Endothelial cell of umbilical vein (primary cell): Measurements from ENCODE around the gene TM9SF4. TPM values are rescaled to one million over a fixed set of nuclear protein-coding genes. Genes with fewer than 3 reads are reported as not detected.

Experiments
- BruUV-seq: library from RNA; stranded (reverse); fragments of 400-500 nt; replicated peaks from 2 replicates; lab custom pipeline; 2021; lab: Mats Ljungman, UMichigan
- CTCF ChIA-PET: fragments of 300-600, 350-600 bp; sonication (Branson Sonifier 250); formaldehyde crosslinking; loops from one replicate; lab custom pipeline; 2021; ENCODE audit warnings: antibody characterized with exemption, inconsistent platforms; lab: Charles Lee
- POLR2A ChIA-PET: fragments of 300-600, 350-600 bp; sonication (Branson Sonifier 250); formaldehyde crosslinking; loops from one replicate; lab custom pipeline; 2021; ENCODE audit warnings: antibody characterized with exemption, inconsistent platforms; lab: Charles Lee
- DNase-seq: peaks from one replicate; pipeline ENCODE4 v3.0.0-alpha.2; 2011; ENCODE audit warnings: low read depth, low spot score
- FAIRE-seq: peaks from 2 replicates; lab custom pipeline; 2011; peaks lifted over from hg19 to GRCh38; lab: Jason Lieb, UNC
- H2AFZ ChIP-seq: 2 replicates; pipeline ENCODE4 v1.6.0; 2012; ENCODE audit warnings: low read depth, low read length, control low read depth, inconsistent platforms
- H3K27ac ChIP-seq: 2 replicates; pipeline ENCODE4 v1.5.1; 2011; ENCODE audit warnings: low read depth, mild to moderate bottlenecking, control low read depth, low read length, moderate library complexity; ENCODE audit not compliant: insufficient read depth
- H3K27me3 ChIP-seq, 2 experiments: 2 replicates each; pipeline versions ENCODE4 v1.6.0 to v1.6.1; 2011; ENCODE audit warnings: low read length in 2 of 2, mixed read lengths in 1 of 2; ENCODE audit not compliant: control insufficient read depth in 2 of 2, insufficient read depth in 2 of 2
- H3K36me3 ChIP-seq, 2 experiments: 2 replicates in 1 of 2; 3 replicates in 1 of 2; pipeline ENCODE4 v1.5.1; 2011; ENCODE audit warnings: low read length in 2 of 2, mild to moderate bottlenecking in 1 of 2, moderate library complexity in 1 of 2; ENCODE audit not compliant: control insufficient read depth in 2 of 2, insufficient read depth in 2 of 2; ENCODE audit errors: extremely low read depth in 1 of 2
- H3K4me1 ChIP-seq: 3 replicates; pipeline ENCODE4 v1.5.1; 2011; ENCODE audit warnings: mild to moderate bottlenecking, low read length; ENCODE audit not compliant: control insufficient read depth, insufficient read depth; ENCODE audit errors: extremely low read depth
- H3K4me2 ChIP-seq: 2 replicates; pipeline ENCODE4 v1.6.1; 2011; ENCODE audit warnings: low read length, control low read depth, mixed read lengths; ENCODE audit not compliant: insufficient read depth
- H3K4me3 ChIP-seq, 3 experiments: fragments of 200-600 bp in 1 of 3; sonication (generic), shearing (Covaris generic) in 1 of 3; replicated peaks in 1 of 3; 2 replicates each; pipeline ENCODE4 v1.5.1; 2011 to 2016; ENCODE audit warnings: control low read depth in 3 of 3, low read length in 3 of 3, mild to moderate bottlenecking in 2 of 3, inconsistent platforms in 1 of 3, low read depth in 1 of 3, moderate library complexity in 1 of 3; ENCODE audit not compliant: insufficient read depth in 1 of 3
- H3K79me2 ChIP-seq: 2 replicates; pipeline ENCODE4 v1.6.0; 2012; ENCODE audit warnings: low read length, inconsistent platforms; ENCODE audit not compliant: control insufficient read depth, insufficient read depth
- H3K9ac ChIP-seq: replicated peaks from 2 replicates; pipeline ENCODE3; 2011; ENCODE audit warnings: low read length, control low read depth; ENCODE audit not compliant: insufficient read depth; ENCODE audit errors: extremely low read depth
- H3K9me1 ChIP-seq: replicated peaks from 3 replicates; pipeline ENCODE4 v1.6.0; 2011; ENCODE audit warnings: mild to moderate bottlenecking, low read length; ENCODE audit not compliant: control insufficient read depth, insufficient read depth; ENCODE audit errors: extremely low read depth
- H3K9me3 ChIP-seq: replicated peaks from 2 replicates; pipeline ENCODE4 v1.5.1; 2012; ENCODE audit warnings: low read length, inconsistent platforms; ENCODE audit not compliant: control insufficient read depth, insufficient read depth
- H4K20me1 ChIP-seq: replicated peaks from 2 replicates; pipeline ENCODE3; 2011; ENCODE audit warnings: mild to moderate bottlenecking, low read length; ENCODE audit not compliant: control insufficient read depth, insufficient read depth; ENCODE audit errors: extremely low read depth
- CTCF ChIP-seq, 2 donors: IDR thresholded peaks; 1 replicate in 1 of 2; 2 replicates in 1 of 2; pipeline ENCODE4 v1.5.1; 2011; ENCODE audit warnings: low read length in 2 of 2, mild to moderate bottlenecking in 2 of 2, moderate library complexity in 2 of 2, control low read depth in 1 of 2, inconsistent platforms in 1 of 2, low read depth in 1 of 2; ENCODE audit not compliant: insufficient read depth in 1 of 2; ENCODE audit errors: extremely low read depth in 1 of 2
- EZH2 ChIP-seq: IDR thresholded peaks from 2 replicates; pipeline ENCODE4 v1.6.1; 2012; ENCODE audit warnings: borderline replicate concordance, low read depth, mild to moderate bottlenecking, moderate library complexity, low read length, inconsistent platforms; ENCODE audit not compliant: severe bottlenecking
- GATA2 ChIP-seq: IDR thresholded peaks from 2 replicates; pipeline ENCODE4 v1.7.0; 2011; ENCODE audit warnings: low read depth, mild to moderate bottlenecking, moderate library complexity, mixed read lengths, low read length; ENCODE audit not compliant: insufficient read length, insufficient read depth
- JUN ChIP-seq: IDR thresholded peaks from 2 replicates; pipeline ENCODE4 v1.6.1; 2011; ENCODE audit warnings: borderline replicate concordance, low read depth; ENCODE audit not compliant: insufficient read length, insufficient read depth
- MAX ChIP-seq: IDR thresholded peaks from 2 replicates; pipeline ENCODE4 v1.6.1; 2011; ENCODE audit not compliant: insufficient read depth, insufficient read length
- MYC ChIP-seq: IDR thresholded peaks from one replicate; pipeline ENCODE4 v1.6.1; 2011; ENCODE audit warnings: mild to moderate bottlenecking, low read depth, low read length
- POLR2A ChIP-seq: IDR thresholded peaks from 2 replicates; pipeline ENCODE4 v1.6.1; 2012; ENCODE audit warnings: low read depth, mild to moderate bottlenecking, control low read depth, low read length
- POLR2AphosphoS5 ChIP-seq: IDR thresholded peaks from 2 replicates; pipeline ENCODE4 v1.6.1; 2012; ENCODE audit warnings: low read depth, mild to moderate bottlenecking, control low read depth, low read length, moderate library complexity; ENCODE audit not compliant: insufficient read depth
- dilution Hi-C: fragments of 300-500 bp; cut with MboI; formaldehyde crosslinking; loops from one replicate; pipeline ENCODE4 v1.15.0; 2019; ENCODE audit warnings: low sequenced_read_pairs; ENCODE audit not compliant: extremely low pct_ligation_motif_present
- intact Hi-C: fragments of 100-400 bp; cut with micrococcal nuclease; formaldehyde crosslinking; loops from one replicate; pipeline ENCODE4 v1.10.0; 2022
- polyA plus RNA-seq, 4 experiments: library from polyadenylated mRNA; depleted of rRNA in 3 of 4; stranded (reverse) in 3 of 4; unstranded in 1 of 4; fragments of >200 nt; gene quantifications; 2 replicates each; pipeline versions ENCODE4 v1.2.1 to v1.2.3, GENCODE V29; 2011 to 2012; ENCODE audit warnings: missing spikeins in 1 of 4
- total RNA-seq: library from RNA; stranded (reverse); gene quantifications from 2 replicates; pipeline ENCODE4 v1.2.3, GENCODE V29; 2021

TM9SF4 gene
- total and polyA plus RNA-seq, 2 donors (not counting 3 experiments of a cell fraction or from before 2014, with no cell fraction given), result 46.4 to 61.9 TPM

- no peaks in the 10 kb centered on the region for H4K20me1 ChIP-seq
- dilution Hi-C loops, result no loop called here
- BruUV-seq, result no TSS peak
- CTCF ChIA-PET, result no interaction called here
- no peaks in the 10 kb centered on the region for H3K9me1 ChIP-seq
- peaks cover 11 to 37% of the 10 kb centered on the region in 2 experiments for H3K36me3 ChIP-seq
- H3K9ac ChIP-seq, result no peak overlapping the region
- H3K9me3 ChIP-seq, result no peaks in the 10 kb centered on the region
- no peaks in the 10 kb centered on the region for H3K27me3 ChIP-seq
- H2AFZ ChIP-seq, result no peak overlapping the region
- intact Hi-C loops, result loop anchor here (5.0 to 10.0 kb wide), 2 partner anchors 285 to 493 kb away; no protein-coding TSS in a partner anchor
- H3K4me2 ChIP-seq, result no peak overlapping the region
- no peak overlapping the region for H3K4me3 ChIP-seq
- TF ChIP-seq GATA2 (no peak), EZH2 (no peak), CTCF (IDR thresholded peaks at IDR 0.05; ENCODE audit: extremely low read depth in 1 of 2, insufficient read depth in 1 of 2, low read depth in 1 of 2, low read length in 2 of 2) (no peak), JUN (no peak)
- H3K4me1 ChIP-seq, result peaks cover 11% of the 10 kb centered on the region
- no peak for FAIRE-seq
- no peak for DNase-seq
- H3K79me2 ChIP-seq, result no peaks in the 10 kb centered on the region
- POLR2A ChIA-PET, result interaction anchor here (1.3 kb wide), 1 partner anchor 12 kb away, joined by 3 read pairs; no protein-coding TSS in a partner anchor
- no peak overlapping the region for H3K27ac ChIP-seq
Measured at GRCh38 chr20:32159766-32160221, 50.3 kb downstream of the TM9SF4 start.

GRCh38 chr20:32160341-32160740 is 50.8 kb downstream of the TM9SF4 start:
- ChIA-PET POLR2A (interaction anchor here (1.3 kb wide), 1 partner anchor 11 kb away, joined by 3 read pairs; no protein-coding TSS in a partner anchor), CTCF (no interaction called here)
- Histone ChIP-seq H4K20me1 (no peaks in the 10 kb centered on the region), H3K36me3 (peaks cover 11 to 41% of the 10 kb centered on the region in 2 experiments), H3K4me1 (peaks cover 5% of the 10 kb centered on the region), H3K9ac (no peak overlapping the region), H3K79me2 (no peaks in the 10 kb centered on the region), H2AFZ (no peak overlapping the region), H3K9me3 (no peaks in the 10 kb centered on the region), H3K9me1 (no peaks in the 10 kb centered on the region), H3K4me3 (no peak overlapping the region), H3K27ac (no peak overlapping the region), H3K4me2 (no peak overlapping the region), H3K27me3 (no peaks in the 10 kb centered on the region)
- intact Hi-C loops (loop anchor here (10.0 kb wide), 1 partner anchor 284 kb away; no protein-coding TSS in a partner anchor), dilution Hi-C loops (no loop called here)
- FAIRE-seq (no peak), DNase-seq (no peak)
- no TSS peak for BruUV-seq
- TF ChIP-seq POLR2AphosphoS5 (no peak), POLR2A (no peak), MAX (no peak), GATA2 (no peak), MYC (no peak)
